Fibroblast of upper back skin (primary cell): ENCODE measurements around the gene AGO4.
"Not testable (repeated sequence)": the region's sequence is repeated elsewhere in the genome, so short reads cannot be mapped to it uniquely, and the experiment has no call there.

ENCODE experiments used
- DNase-seq: peaks from one replicate; pipeline ENCODE4 v3.0.0-alpha.2; 2013

AGO4 gene

DNA sequence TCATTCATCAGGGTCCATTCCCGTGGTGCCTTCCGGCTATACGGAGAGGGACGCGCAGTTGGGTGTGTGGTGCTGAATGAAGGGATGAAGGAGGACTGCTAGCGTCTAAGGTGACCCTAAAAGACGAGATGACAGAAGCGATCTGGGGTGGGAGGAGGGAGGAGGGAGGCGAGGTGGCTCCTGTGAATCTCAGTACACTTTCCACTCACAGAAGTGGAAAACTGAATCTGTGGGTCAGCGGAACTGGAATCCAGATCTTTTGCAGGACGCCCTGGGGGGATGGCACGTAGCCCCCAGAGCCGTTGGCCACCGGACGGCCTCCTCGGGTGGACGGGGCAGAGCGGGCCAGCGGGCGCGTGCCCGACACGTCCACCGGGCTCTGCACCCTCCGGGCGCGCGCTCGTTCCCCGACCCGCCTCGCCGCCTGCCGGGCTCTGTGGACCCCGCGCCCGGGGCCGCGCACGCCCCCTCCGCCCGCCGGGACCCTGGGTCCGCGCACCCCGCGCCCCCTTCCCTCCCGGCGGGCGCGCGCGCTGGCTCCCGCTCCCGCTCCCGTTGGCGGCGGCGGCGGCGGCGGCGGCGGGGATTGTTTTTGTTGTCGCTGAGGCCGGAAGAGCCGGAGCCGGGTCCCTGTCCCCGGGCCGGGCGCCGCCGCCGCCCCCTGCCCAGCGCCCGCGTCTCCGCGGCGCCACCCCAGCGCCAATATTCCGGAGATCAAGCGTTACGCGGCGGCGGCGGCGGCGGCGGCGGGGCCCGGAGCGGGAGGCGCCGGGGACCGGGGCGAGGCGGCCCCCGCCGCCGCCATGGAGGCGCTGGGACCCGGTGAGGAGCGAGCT, at the start of gene AGO4:
Gene AGO4 (plus strand): TSS at position 403 of the 836 bp plus-strand sequence. CDS start 401 bp downstream, at position 804.
- DNase-seq, result peak; percentile 39

DNA sequence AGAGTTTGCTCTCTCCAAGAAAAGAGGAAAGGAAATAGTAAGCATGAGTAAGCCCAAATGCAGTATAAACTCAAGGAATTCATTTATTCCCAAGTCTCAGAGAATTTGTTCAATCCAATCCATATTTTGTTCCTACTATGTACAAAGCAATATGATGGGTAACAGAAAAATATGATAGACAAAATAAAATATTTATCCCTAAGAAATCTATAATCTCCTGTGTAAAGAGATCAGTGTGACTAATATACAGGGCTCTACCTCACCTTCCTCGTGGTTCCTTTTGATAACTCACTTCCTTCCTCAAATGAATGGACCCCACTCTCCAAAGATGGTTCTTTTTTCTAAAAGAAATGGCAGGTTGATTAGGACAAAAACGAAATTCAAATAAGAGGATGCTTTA, 45.7 kb upstream of the AGO4 start:
- DNase-seq, result no peak

DNA sequence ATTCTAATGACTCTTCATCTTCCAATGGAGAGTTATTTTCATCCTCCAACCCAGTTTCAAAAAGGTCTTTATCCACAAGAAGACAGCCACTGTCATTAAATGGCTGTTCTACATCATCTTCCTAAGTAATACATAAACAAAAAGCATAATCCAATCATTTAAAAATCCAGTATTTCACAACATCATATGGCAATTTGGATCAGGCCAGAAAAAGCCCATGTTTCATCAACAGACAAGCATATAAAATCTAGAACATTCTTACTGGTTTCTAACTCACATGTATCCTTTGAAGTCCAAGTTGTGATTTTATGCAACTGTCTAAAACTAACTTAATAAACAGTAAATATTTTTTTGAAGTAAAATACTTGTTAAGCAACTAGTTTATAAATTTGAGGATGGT, 44.6 kb upstream of the AGO4 start:
- no peak for DNase-seq

DNA sequence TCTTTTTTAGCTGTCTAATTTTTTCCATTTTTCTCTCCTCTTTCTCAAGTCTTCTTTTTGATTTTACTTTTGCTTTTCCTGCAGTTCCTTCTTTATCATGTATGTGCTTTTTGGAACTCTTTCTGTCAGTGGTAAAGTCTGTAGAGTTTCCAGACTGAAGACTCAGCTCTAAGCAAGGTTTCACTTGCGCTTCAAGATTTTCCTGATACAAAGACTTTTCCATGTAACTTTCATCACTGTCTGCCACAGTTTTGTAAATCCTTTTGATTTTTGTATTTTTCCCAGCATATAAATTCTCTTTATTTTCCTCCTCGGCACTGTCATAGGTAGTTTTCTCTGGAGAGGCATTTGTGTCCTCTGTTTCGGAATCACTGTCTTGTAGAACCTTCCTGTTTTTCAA, 43.5 kb upstream of the AGO4 start:
- no peak for DNase-seq

DNA sequence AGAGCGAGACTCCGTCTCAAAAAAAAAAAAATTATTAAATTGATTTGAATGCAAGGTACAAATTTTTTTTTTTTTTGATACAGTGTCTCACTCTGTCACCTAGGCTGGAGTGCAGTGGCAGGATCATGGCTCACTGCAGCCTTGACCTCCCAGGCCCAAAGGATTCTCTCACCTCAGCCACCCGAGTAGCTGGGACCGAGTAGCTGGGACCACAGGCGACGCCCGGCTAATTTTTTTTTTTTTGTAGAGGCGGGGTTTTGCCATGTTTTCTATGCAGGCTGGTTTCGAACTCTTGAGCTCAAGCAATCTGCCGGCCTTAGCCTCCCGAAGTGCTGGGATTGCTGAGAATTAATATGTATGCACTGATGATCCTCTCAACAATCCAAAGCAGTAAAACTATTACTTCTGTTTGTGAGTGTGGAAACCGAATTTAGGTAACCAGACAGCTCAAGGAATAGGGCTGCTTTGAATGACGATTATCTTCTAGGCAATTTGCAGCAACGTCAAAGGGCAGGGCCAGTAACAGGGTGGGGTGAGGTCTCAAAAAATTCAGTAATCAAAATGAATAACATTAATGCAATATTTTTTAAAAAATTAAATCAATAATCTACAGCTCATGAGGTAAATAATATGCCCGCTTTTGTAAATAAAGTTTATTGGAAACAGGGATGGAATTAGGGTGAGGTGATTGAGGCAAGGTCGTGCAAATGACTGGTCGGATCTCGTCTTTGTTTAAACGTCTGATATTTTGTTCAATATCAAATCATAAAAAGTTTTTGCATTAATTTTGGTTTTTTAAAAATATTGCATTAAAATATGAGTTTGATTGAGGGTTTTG, 39.2 kb upstream of the AGO4 start:
- DNase-seq, result no peak

DNA sequence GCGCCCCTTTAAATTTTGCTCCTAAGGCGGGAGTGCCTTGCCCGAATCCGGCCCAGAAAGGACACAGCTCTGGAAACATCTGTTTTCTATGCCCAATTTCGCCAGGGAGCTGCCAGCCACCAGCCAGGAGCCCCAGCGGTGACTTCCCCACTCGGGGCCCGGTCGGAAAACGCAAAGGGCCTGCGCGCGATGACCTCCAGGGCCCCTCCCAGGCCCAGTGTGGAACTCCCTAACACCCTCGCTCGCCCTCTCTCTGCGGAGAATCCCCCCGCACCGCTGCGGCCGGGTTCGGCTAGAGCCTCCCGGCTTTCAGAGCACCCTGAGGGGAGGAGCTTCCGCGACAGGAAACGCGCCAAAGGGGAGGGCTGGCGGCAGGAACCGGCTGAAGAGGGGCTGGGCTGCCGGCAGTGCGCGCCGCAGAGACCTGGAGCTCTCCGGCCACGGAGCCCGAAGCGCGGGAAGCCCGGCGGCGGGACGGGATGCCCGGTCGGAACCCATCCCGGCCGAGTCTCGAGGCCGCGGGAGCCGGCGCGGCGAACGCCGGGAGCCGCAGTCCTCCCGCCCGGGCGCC, 38.5 kb upstream of the AGO4 start:
- peak; percentile 88 for DNase-seq

DNA sequence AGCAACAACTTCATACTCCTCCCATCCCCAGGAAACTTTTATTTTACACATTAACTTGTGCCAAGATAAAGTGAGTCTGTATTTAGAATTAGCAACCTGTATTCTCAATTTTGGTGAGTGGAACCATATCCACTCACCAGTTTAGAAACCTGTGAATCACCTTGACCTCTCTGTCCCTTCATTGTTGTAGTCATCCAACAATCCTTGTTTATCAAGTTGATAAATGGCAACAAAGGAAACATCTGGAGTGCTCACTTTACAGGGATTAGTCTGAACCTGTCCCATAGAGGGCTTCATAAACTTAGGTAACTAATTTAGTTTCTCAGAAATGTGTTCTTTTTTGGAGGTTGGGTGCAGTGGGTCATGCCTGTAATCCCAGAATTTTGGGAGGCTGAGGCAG, 34.1 kb upstream of the AGO4 start:
- DNase-seq, result no peak

DNA sequence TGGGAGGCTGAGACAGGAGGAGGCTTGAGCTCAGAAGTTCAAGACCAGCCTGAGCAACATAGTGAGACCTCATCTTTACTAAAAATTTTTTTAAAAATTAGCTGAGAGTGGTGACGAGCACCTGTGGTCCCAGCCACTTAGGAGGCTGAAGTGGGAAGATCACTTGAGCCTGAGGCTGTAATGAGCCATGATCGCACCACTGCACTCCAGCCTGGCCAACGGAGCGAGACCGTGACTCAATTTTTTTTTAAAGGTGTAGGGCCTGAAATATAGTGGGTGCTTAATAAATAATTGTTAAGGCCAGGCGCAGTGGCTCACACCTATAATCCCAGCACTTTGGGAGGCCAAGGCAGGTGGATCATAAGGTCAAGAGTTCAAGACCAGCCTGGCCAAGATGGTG, 31.6 kb upstream of the AGO4 start:
- DNase-seq, result not testable (repeated sequence)

DNA sequence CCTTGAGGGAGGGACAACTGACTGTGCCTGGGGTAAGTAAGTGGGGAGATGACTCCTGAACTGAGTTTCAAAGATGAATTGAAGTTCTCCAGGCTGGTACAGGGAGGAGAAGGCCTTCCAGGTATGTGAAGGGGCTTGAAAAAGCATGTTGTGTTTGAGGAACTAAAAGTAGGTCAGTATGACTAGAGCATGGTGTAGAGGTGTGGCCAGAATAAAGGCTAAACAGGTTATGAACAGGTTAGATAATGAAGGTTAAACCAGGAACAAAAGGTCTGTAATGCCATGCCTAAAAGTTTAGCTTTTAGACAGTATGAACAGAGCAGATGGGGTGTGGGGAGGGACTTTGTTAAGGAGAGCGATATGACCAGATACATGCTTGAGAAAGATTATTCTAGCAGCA, 30.7 kb upstream of the AGO4 start:
- no peak for DNase-seq

DNA sequence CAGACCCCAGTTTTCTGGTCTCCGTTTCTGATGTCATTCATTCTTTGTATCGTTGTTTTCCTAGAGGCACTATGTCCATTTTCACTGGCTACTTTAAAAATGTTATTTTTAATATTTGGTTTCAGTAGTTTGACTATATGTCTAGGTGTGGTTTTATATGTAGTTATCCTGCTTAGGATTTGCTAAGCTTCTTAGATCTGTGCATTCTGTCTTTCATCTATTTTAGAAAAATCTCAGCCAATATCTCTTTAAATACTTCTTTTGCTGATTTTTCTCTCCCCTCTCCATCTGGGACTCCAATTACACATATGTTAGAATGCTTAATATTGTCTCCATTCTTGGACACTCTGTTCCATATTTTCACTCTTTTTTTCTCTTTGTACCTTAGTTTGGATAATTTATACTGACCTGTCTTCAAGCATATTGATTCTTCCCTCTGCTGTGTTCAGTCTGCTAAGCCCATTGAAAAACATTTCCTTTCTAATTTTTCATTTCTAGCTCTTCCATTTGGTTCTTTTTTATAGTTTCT, 24.7 kb upstream of the AGO4 start:
- DNase-seq, result no peak

DNA sequence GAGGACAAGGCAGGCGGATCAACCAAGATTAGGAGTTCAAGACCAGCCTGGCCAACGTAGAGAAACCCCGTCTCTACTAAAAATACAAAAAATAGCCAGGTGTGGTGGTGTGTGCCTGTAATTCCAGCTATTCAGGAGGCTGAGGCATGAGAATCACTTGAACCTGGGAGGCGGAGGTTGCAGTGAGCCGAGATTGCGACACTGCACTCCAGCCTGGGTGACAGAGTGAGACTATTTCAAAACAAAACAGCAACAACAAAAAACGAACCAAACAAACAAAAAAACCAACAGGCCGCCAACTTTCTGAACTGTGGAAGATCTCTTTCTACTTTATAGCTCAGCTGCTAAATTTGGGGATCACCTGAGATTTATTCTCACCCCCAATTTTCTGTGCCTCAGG, 23.5 kb upstream of the AGO4 start:
- DNase-seq, result not testable (repeated sequence)

DNA sequence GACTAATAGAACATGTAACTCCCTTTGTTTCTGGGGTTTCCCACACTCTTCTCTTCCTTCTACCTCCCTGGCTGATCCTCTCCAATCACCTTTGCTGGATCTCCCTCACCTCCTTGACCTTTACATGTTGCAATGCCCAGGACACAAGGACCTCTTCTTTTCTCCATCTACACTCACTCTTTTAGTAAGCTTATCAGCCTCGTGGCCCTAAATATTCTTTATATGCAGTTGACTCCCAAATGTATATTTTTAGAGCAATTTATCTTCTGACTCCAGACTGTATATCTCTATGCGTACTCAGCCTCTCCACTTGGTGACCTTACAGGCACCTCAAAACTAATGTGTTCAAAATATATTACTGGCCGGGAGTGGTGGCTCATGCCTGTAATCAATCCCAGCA, 19.7 kb upstream of the AGO4 start:
- no peak for DNase-seq

DNA sequence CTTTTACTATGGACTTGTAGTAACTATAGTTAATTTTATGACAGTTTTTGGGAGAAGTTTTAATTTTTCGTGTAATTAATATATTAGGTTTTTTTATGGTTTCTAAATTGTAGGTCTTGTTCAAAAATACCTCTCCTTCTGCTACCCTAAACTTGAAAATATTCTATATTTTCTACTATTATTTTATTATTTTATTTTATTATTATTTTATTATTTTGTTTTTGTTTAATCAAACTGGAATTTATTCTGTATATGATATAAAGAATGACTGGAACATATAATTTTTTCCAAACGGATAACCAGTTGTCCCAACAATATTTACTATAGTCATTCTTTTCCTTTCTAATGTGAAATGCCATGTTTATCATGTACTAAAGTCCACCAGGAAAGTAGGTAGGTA, 17.1 kb upstream of the AGO4 start:
- DNase-seq, result no peak

DNA sequence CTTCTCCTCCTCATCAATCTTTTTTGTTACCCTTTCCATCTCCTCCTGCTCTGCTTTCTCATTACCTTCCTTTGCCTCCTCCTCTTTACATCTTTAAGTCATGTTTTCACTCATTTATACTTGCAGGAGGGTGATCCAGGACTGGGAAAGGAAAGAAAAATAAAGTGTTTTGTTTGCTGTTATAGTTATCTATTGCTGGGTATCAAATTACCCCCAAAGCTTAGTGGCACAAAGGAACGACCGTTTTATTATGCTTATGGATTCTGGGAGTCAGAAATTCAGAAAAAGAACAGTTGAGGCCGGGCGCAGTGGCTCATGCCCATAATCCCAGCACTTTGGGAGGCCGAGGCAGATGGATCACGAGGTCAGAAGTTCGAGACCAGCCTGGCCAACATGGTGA, 12.5 kb upstream of the AGO4 start:
- DNase-seq, result no peak

DNA sequence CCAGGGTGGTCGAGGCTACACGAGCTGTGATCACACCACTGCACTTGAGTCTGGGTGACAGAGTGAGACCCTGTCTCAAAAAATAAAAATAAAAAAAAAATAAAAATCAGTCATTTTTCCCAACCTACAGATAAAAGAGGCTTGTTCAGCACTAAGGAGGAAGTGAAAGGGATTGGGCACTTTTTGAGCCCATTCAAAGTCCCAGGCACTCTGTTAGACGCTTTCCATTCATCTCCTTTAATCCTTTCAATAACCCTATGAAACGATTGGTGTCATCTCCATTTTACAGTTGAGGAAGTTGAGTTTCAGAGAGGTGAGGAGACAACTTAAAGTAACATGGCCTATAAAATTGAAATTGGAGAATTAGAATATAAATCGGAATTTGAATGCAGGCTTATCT, 10.4 kb upstream of the AGO4 start:
- no peak for DNase-seq

DNA sequence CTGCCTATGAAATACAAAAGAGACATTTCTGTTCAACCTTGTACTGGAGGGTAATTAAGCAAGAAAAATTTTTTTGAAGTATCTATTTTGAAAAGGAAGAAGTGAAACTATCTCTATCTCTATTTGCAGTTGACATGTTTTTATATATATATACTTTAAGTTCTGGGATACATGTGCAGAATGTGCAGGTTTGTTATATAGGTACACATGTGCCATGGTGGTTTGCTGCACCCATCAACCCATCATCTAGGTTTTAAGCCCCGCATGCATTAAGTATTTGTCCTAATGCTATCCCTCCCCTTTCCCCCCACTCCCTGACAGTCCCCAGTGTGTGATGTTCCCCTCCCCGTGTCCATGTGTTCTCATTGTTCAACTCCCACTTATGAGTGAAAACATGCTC, 9.8 kb upstream of the AGO4 start:
- not testable (repeated sequence) for DNase-seq

DNA sequence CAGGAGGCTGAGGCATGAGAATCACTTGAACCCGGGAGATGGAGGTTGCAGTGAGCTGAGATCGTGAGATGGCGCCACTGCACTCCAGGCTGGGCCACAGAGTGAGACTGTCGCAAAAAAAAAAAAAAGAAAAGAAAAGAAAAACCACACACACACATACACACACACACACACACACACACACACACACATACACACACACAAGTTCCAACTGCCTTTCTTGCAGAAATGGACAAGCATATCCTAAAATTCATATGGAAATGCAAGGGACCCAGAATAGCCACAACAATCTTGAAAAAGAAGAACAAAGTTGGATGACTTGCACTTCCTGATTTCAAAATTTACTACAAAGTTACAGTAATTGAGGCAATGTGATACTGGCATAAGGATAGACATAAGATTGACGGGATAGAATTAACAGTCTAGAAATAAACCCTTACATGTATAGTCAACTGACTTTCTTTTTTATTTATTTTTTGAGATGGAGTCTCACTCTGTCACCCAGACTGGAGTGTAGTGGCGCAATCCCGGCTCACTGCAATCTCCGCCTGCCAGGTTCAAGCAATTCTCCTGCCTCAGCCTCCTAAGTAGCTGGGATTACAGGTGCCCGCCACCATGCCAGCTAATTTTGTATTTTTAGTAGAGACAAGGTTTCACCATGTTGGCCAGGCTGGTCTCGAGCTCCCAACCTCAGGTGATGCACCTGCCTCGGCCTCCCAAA, 7.5 kb upstream of the AGO4 start:
- DNase-seq, result not testable (repeated sequence)

DNA sequence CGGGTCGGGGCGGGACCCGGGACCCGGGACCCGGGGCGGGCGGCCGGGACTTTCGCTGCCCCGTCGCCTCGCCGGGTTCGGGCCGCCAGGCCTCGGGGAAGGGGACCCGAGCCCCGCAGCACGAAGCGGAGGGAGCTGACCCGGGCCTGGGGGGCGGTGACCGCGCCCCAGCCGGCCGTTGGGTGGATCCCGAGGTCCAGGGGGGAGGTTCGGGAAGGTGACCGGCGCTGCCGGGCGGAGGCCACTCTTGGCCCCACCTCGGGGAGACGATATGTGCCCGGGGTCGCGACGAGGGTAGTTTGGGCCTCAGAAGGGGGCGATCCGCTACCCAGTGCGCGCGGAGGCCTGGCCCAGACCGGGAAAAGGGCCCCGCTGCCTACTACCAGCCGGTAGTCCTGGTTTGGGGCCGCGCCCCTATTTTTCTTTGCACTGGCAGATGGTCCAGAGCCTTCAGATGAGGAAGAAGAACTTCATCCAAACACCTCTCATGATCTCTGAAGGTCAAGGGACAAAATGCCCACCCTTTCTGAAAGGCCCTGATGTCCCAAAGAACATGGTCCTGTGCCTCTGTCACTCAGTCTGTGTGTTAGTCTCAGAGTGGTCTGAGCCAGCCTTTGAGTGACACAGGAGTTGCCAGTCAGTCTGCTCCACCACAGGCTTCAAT, 766 bp downstream of the AGO4 start:
- DNase-seq, result no peak

DNA sequence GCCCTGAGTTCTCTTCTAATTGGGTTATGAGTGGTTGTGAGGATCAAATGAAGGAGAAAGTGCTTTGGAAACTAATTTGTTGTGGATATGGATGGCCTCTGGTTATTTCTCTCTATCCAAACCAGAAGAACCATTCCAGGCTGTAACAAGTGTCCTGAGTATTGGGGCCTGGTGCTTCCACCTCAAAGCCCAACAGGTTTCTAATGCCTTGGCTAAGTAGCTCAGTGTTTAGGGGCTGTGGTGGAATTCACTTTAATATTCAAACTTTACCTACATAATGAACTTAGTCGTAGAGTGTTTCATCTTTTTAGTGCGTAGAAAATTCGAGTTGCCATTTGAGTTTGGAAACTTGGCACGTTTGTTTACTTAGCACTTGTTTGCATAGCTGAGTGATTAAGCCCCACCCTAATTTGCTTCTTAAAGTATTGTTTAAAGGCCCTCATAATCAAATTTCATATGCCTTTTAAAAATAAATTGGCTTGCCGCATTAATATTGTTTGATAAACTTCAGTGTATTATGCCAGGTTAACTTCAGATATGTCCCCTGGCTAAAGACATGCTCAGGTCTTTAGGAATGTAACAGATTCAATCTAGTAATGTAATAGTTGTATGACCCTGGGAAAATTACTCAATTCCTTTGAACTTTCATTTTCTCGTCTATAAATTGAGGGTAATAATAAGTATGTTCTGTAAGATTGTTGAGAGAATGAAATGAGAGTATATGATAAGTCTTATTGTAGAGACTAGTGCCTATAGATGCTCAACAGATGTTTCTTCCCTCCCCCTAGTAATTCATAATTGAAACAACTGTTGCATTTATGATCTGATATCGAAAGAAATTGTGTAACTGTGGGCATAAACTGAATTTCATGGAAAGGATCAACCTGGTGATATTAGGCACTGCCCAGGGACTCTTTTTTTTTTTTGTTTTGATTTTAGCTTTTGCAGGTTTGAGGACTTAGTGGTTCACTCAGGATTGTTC, 1.6 kb downstream of the AGO4 start:
- no peak for DNase-seq

DNA sequence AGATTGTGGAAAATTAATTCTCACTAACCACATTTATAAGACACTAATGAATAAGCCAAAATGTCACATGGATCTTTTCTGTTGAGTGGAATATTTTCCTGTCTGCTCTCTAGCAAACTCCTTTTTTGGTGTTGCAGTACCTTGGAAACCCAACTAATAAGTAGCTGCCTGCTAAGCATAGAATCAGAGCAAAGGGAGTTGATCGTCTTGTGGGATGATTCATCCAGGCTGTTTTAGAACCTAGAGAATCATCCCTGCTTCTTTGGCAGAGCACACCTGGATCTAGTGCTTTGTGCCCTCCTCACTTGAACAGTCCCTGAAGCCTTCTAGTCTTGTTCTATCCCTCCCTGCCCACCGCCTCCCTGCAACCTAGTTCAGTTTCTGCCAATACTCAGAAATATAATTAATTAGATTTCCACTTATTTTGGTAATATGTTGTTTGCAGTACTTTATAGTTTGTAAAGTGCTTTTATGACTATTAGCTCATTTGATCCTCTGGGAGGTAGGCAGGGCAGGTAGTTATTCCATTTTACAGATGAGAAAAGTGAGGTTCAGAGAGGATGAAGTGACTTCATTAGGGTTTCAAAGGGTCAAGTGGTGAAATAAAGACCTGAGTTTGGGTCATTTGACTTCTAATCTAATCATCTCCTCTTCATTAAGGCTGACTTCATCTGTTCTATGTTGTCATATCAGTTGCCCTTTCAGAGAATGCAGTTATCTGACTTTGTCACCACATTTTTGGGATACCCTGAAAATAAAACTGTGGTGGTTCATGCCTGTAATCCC, 2.5 kb downstream of the AGO4 start:
- DNase-seq, result peak; percentile 31
